Subcutaneous adipose tissue (tissue), 4 donors: ENCODE measurements around the gene KIF5C. TPM values are rescaled to one million over a fixed set of nuclear protein-coding genes. Genes with fewer than 3 reads are reported as not detected.

Experiments used
- total RNA-seq, 4 donors: library from RNA; depleted of rRNA; stranded (reverse); fragments of >200 nt; gene quantifications; one replicate each; pipeline ENCODE4 v1.1.0, GENCODE V29; 2016
- TF ChIP-seq, protein P1 (sequence below): fragments of 450-650 bp; IDR thresholded peaks from one replicate; pipeline ENCODE4 v1.5.1; 2016; ENCODE audit warnings: low read depth, mild to moderate bottlenecking, control low read depth, antibody characterized with exemption, moderate library complexity

KIF5C gene
- total RNA-seq, 4 donors from 2014 or later, result 1.5 to 4.6 (median 2.0) TPM

DNA sequence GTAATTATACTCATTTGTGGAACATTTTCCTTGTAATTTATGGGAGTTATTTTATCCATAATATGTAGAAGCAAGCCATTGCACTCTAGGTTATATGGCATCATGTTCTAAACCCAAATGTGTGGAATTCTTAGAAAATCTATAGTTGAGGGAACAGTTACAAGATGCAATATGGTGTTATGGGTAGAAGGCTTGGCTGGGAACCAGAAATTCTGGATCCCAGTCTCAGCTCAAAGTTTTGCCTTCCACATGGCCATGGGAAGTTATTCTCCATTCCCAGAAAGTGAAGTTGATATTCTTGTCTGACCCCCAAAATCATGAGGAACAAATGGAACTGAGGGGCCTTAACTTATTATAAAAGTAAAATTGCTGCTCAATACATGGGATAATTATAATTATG is 38.0 kb downstream of the KIF5C start:
- TF ChIP-seq, protein P1, sequence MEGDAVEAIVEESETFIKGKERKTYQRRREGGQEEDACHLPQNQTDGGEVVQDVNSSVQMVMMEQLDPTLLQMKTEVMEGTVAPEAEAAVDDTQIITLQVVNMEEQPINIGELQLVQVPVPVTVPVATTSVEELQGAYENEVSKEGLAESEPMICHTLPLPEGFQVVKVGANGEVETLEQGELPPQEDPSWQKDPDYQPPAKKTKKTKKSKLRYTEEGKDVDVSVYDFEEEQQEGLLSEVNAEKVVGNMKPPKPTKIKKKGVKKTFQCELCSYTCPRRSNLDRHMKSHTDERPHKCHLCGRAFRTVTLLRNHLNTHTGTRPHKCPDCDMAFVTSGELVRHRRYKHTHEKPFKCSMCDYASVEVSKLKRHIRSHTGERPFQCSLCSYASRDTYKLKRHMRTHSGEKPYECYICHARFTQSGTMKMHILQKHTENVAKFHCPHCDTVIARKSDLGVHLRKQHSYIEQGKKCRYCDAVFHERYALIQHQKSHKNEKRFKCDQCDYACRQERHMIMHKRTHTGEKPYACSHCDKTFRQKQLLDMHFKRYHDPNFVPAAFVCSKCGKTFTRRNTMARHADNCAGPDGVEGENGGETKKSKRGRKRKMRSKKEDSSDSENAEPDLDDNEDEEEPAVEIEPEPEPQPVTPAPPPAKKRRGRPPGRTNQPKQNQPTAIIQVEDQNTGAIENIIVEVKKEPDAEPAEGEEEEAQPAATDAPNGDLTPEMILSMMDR, result no peak

DNA sequence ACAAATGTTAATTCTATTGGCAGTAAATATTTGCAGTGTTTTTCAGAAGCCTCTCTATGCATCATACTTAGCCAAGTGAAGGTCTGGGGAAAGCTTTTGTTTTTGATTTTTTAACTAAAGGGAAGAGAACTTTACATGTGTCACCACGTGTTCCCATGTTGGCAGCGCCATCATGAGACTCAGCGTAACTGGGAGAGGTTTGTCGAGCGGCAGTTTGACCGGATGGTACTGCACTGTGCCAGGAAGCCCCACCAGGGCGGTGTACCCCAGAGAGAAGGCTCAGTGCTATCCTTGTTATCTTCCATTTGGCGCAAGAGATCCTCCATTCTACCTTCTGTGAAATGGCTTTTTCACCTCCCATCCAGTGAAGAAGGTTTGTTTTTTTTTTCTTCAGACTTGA is 38.5 kb downstream of the KIF5C start:
- TF ChIP-seq, protein P1, result no peak

DNA sequence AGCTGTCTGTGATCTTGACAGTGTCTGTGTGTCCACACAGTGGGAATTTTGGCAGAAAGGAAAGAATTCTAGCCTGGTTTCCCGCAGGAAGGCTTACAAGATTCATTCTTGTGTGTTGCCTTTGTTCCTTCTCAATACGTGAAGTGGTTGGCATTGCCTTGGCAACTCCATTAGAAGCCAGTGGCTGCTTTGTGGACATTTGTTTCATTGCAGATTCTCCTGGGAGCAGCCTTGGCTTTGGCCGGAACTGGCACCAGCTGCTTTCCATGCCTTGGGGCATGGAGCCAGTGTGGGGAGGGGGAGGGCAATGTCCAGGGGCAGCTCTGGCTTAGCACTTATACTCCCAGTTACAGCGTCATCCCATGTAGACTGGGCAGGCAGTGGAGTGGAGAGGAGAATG is 39.4 kb downstream of the KIF5C start:
- TF ChIP-seq, protein P1, result no peak

DNA sequence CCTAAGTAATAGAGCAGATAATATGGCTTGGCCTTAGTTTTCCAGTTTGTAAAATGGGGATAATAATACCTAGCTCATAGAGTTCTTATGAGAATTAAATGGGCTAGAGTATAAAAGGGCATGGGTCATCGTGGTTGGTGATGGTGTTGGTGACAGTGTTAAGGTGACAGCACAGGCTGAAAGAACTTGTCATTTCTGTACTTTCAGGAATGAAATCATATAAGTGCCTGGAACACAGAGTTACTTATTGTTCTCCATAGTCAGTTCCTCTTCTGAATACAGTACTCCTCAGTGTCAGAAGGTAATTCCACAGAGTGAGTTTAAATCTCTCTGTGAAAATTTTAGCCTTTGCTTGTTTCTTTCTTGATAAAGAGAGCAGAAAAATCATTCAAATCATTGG is 42.4 kb downstream of the KIF5C start:
- TF ChIP-seq, protein P1, result no peak

DNA sequence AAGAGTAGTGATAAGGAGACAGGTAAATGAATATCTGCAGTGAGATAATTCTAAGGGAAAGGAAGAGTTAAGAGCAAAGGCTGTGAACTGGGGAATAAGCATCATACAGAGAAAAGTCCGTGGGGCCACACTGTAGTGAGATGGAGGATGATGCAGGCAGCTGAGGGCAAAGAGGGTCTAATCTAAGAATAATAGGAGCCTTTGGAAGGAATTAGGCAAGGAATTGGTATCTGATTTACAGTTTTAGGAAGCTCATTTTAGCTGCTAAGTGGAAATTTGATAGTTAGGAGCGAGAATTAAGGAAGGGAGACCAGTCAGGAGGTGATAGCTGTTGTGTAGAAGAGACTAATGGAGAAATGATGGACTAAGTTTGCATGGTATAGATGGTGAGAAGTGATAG is 43.5 kb downstream of the KIF5C start:
- TF ChIP-seq, protein P1, result no peak

DNA sequence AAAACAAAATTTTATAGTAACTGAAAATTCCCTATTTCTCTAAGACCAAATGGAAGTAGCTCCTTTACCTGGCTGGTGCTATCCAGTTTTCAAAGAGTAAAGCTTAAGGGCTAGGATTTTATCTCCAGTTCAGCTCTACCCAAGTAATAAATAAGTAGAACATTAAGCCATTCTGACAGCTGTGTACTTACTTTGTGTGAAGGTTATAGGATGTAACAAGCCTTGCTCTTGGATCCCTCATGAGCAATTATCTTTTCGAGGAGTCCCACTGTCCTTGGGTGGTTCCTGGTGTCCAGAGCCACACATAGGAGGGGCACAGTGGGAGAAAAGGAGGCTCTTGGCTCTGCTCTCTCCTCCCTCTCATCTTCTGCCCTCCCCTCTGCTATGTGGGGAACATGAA is 45.5 kb downstream of the KIF5C start:
- TF ChIP-seq, protein P1, result no peak

DNA sequence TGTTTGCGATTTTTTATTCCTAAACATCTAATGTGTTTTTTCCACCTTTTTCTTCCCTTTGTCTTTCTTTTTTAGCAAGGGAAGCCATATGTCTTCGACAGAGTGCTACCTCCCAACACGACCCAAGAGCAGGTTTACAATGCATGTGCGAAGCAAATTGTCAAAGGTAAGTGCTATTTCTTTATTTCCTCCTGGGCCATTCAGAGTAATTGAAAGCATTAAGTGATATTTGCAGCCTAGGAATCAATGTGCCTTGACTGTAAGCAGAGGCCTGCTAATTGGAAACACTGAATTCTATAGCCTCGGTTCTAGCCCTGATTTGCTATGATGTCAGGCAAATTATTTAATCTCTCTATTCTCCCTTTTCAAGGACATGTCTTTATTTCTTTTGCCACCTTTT is 47.0 kb downstream of the KIF5C start:
- TF ChIP-seq, protein P1, result no peak
